DND-41 (cell line): Measurements from ENCODE around the gene SIK1.
"Not testable (repeated sequence)": the region's sequence is repeated elsewhere in the genome, so short reads cannot be mapped to it uniquely, and the experiment has no call there.

ENCODE experiments used
- CTCF ChIP-seq: IDR thresholded peaks from 2 replicates; pipeline ENCODE4 v1.5.1; 2012; ENCODE audit warnings: borderline replicate concordance, low read length, moderate library complexity, mild to moderate bottlenecking; ENCODE audit not compliant: poor library complexity, severe bottlenecking; ENCODE audit errors: extremely low read depth
- EZH2 ChIP-seq: IDR thresholded peaks from 3 replicates; pipeline ENCODE4 v1.6.1; 2012; ENCODE audit warnings: borderline replicate concordance, low read depth, mild to moderate bottlenecking, moderate library complexity, low read length, inconsistent platforms; ENCODE audit not compliant: severe bottlenecking

GRCh38 chr21:43458995-43459394 lies 32.1 kb upstream of the SIK1 start:
- TF ChIP-seq CTCF, EZH2: not testable (repeated sequence)
